Measurements from ENCODE around the gene GRHPR.
"Not testable (repeated sequence)": the region's sequence is repeated elsewhere in the genome, so short reads cannot be mapped to it uniquely, and the experiment has no call there.

The GRHPR gene

GRCh38 chr9:37449862-37450632 is 27.6 kb downstream of the GRHPR start:
- peak; percentile 82 for DNase-seq (ENCODE audit: low spot score)

- DNase-seq (ENCODE audit: low spot score): no peak
Measured at GRCh38 chr9:37451628-37452027, 29.1 kb downstream of the GRHPR start.

DNA sequence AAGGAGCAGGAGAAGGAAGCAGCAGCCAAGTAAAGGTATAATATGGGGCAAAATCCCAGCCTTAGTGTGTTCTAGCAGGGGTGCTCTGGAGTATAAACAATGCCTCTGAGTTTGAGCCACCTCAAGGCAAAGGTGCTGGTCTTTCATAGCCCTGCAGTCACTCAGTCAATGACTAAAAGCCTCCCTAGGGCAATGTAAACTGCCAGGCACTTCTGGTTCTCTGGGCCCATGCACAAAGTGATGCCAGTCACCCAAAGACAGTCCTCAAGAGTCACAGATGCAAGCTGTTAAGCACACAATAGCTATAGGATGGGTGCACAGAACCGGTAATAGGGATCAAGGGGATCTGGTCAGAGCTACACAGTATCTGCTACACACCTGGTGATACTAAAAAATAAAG is 30.1 kb downstream of the GRHPR start:
- DNase-seq (ENCODE audit: low spot score): no peak

DNA sequence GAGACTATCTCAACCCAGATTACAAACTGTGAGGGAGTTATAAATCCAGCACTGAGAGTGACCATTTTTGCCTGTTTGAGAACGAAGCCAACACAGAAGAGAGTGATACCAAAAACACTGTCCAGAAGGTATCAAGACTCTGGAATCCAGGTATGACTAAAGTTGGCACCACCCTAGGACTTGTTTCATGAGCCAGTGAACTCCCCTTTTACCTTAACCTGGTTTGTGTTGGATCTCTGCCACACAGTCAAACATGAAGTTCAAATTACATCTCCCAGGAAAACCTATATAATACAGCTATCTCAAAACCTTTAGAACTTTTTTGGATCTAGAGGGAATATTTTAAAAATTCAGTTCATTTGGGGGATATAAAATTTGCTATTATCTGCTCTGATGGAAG is 31.3 kb downstream of the GRHPR start:
- no peak for DNase-seq (ENCODE audit: low spot score)

GRCh38 chr9:37454238-37454637 is 31.7 kb downstream of the GRHPR start:
- no peak for DNase-seq (ENCODE audit: low spot score)

GRCh38 chr9:37455884-37456647 is 33.6 kb downstream of the GRHPR start:
- DNase-seq (ENCODE audit: low spot score): no peak

GRCh38 chr9:37456817-37457216 is 34.3 kb downstream of the GRHPR start:
- no peak for DNase-seq (ENCODE audit: low spot score)

DNA sequence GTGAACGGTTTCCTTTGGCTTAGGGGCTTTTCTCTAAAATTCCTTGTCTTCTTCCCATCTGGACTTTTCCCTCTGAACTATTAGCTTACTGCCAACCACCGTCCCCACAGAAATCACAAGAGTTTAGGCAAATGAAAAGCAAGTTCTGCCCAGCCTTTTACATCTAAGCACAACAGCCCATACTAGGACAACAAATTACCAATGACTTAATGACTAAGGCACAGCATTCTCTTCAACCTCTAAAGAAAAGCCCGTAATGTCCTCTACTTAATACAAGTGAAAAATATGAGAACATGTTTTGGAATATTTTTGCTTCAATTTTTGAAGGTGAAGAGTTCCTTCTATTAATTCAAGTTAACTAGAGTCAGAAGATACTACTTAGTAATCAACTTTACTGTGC is 41.5 kb downstream of the GRHPR start:
- no peak for DNase-seq (ENCODE audit: low spot score)

- DNase-seq (ENCODE audit: low spot score): peak; percentile 68
Measured at GRCh38 chr9:37464426-37465248, 42.1 kb downstream of the GRHPR start.

GRCh38 chr9:37465249-37466036 is 42.9 kb downstream of the GRHPR start, which contains the start of gene ZBTB5:
Gene ZBTB5, minus strand, starts transcription at chr9:37465450. Its CDS starts 22,899 bp downstream, at chr9:37442551.
- DNase-seq (ENCODE audit: low spot score): peak; percentile 100

GRCh38 chr9:37466037-37466709 is 43.7 kb downstream of the GRHPR start:
- DNase-seq (ENCODE audit: low spot score): peak; percentile 58

DNA sequence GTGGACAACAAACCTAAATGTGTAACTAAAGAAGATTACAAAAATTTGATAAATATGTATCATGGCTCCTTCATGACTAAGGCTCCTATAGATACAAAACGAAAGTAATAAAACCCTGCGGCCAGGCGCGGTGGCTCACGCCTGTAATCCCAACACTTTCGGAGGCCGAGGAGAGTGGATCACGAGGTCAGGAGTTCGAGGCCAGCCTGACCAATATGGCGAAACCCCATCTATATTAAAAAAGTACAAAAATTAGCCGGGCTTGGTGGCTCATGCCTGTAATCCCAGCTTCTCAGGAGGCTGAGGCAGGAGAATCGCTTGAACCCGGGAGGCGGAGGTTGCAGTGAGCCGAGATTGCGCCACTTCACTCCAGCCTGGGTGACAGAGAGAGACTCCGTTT is 45.0 kb downstream of the GRHPR start:
- DNase-seq (ENCODE audit: low spot score): not testable (repeated sequence)

- DNase-seq (ENCODE audit: low spot score): no peak
Measured at GRCh38 chr9:37468620-37469019, 46.1 kb downstream of the GRHPR start.

GRCh38 chr9:37471942-37472684 is 49.6 kb downstream of the GRHPR start:
- DNase-seq (ENCODE audit: low spot score): peak; percentile 69

DNA sequence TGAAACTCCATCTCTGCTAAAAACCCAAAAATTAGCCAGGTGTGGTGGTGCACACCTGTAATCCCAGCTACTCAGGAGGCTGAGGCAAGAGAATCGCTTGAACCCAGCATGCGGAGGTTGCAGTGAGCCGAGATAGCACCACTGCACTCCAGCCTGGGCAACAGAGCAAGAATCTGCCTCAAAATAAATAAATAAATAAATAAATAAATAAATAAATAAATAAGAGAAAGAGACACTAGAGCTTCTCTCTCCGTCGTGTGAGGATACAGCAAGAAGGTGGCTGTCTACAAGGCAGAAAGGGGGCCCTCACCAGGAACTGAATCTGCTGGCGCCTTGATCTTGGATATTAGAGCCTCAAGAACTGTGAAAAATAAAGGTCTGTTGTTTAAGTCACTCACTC is 51.5 kb downstream of the GRHPR start:
- DNase-seq (ENCODE audit: low spot score): not testable (repeated sequence)

DNA sequence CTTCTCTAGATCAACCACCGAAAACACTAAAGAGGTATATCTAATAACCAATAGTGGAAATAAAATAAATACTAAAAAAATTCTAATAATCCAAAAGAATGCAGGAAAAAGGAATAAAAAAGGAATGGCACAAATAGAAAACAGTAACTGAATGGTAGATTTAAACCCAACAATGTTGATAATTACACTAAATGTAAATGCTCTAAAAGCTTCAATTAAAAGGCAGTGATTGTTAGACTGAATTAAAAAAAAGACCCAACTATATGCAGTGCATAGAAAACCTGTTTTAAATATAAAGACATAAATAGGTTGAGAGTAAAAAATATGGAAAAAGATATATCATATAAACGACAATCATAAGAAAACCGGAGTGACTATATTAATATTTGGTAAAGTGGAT is 51.9 kb downstream of the GRHPR start:
- no peak for DNase-seq (ENCODE audit: low spot score)

DNA sequence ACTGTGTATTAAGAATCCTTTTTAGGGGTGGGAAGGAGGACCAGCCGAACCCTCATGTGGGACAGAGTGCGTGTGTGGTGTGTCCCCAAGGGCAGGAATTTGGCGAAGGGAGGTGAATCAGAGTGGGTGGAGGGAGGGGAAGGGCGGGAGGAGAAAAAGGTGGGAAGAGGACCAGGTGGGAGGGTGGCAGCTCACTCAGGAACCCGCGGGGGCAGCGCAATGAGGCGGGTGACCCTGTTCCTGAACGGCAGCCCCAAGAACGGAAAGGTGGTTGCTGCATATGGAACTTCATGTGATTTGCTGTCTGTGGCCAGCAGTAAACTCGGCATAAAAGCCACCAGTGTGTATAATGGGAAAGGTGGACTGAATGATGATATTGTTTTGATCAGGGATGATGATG is 54.4 kb downstream of the GRHPR start:
- no peak for DNase-seq (ENCODE audit: low spot score)

DNA sequence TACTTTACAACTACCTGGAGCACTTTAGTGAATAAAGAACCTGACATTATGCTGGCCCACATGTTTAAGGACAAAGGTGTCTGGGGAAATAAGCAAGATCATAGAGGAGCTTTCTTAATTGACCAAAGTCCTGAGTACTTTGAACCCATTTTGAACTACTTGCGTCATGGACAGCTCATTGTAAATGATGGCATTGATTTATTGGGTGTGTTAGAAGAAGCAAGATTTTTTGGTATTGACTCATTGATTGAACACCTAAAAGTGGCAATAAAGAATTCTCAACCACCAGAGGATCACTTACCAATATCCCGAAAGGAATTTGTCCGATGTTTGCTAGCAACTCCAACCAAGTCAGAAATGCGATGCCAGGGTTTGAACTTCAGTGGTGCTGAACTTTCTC is 54.9 kb downstream of the GRHPR start:
- not testable (repeated sequence) for DNase-seq (ENCODE audit: low spot score)

GRCh38 chr9:37477987-37478619 is 55.6 kb downstream of the GRHPR start:
- DNase-seq (ENCODE audit: low spot score): not testable (repeated sequence)

- DNase-seq (ENCODE audit: low spot score): no peak
Measured at GRCh38 chr9:37480759-37481158, 58.3 kb downstream of the GRHPR start.
